Esophagus muscularis mucosa (tissue), 4 donors: ENCODE results near the gene KRT12. TPM values are rescaled to one million over a fixed set of nuclear protein-coding genes. Genes with fewer than 3 reads are reported as not detected.

ENCODE experiments used
- DNase-seq: peaks from one replicate; pipeline ENCODE4 v3.0.0-alpha.2; 2017; ENCODE audit errors: extremely low spot score
- H3K27ac ChIP-seq, 4 donors: fragments of 200-600 bp; sonication (generic); replicated peaks in 1 of 4; 1 replicate in 3 of 4; 2 replicates in 1 of 4; pipeline ENCODE4 v1.5.1; 2016 to 2019; ENCODE audit warnings: mild to moderate bottlenecking in 1 of 4
- H3K27me3 ChIP-seq, 4 donors: fragments of 200-600 bp; sonication (generic); one replicate each; pipeline versions ENCODE4 v1.5.1 to v1.6.0; 2016 to 2019
- H3K36me3 ChIP-seq, 4 donors: fragments of 200-600 bp; sonication (generic); one replicate each; pipeline ENCODE4 v1.5.1; 2016 to 2019
- H3K4me1 ChIP-seq, 4 donors: fragments of 200-600 bp; sonication (generic); one replicate each; pipeline ENCODE4 v1.5.1; 2016 to 2019
- H3K4me3 ChIP-seq, 4 donors: fragments of 200-600 bp; sonication (generic); 1 replicate in 2 of 4; 2 replicates in 2 of 4; pipeline ENCODE4 v1.5.1; 2016 to 2019; ENCODE audit warnings: mild to moderate bottlenecking in 4 of 4, moderate library complexity in 1 of 4
- H3K9me3 ChIP-seq, 4 donors: fragments of 200-600 bp; sonication (generic); 1 replicate in 3 of 4; 2 replicates in 1 of 4; pipeline ENCODE4 v1.5.1; 2016 to 2019
- CTCF ChIP-seq, 3 experiments: fragments of 200-600 bp in 2 of 3; fragments of 450-650 bp in 1 of 3; sonication (generic) in 2 of 3; IDR thresholded peaks; one replicate each; pipeline ENCODE4 v1.5.1; 2017 to 2019; ENCODE audit warnings: antibody characterized with exemption in 3 of 3, mild to moderate bottlenecking in 2 of 3, moderate library complexity in 1 of 3
- EP300 ChIP-seq: sonication (generic); formaldehyde crosslinking; IDR thresholded peaks from one replicate; pipeline ENCODE4 v1.6.1; 2017; ENCODE audit warnings: antibody characterized with exemption
- POLR2A ChIP-seq: fragments of 450-650 bp; IDR thresholded peaks from one replicate; pipeline ENCODE4 v1.6.1; 2017; ENCODE audit warnings: antibody characterized with exemption, moderate library complexity, mild to moderate bottlenecking, low read depth
- POLR2AphosphoS5 ChIP-seq, 2 donors: sonication (generic); formaldehyde crosslinking; IDR thresholded peaks; one replicate each; pipeline ENCODE4 v1.6.1; 2017; ENCODE audit warnings: antibody characterized with exemption in 2 of 2
- WGBS: methylation state at CpG from one replicate; pipeline ENCODE4 v1.1.5; 2018; 5-methylcytosine and 5-hydroxymethylcytosine counted together
- intact Hi-C: fragments of 100-400 bp; cut with DNase I; formaldehyde crosslinking; loops from one replicate; pipeline ENCODE4 v1.15.1; 2023
- total RNA-seq, 4 donors: library from RNA; depleted of rRNA; stranded (reverse); fragments of >200 nt; gene quantifications; one replicate each; pipeline versions ENCODE4 v1.1.0 to v1.2.1, GENCODE V29; 2016

The KRT12 gene
- total RNA-seq, 4 donors from 2014 or later, result not detected

GRCh38 chr17:40825599-40825998 lies 41.4 kb downstream of the KRT12 start:
- Histone ChIP-seq H3K36me3 (peaks cover 0 to 9% (median 0%) of the 10 kb centered on the region in 4 donors), H3K27me3 (no peaks in the 10 kb centered on the region), H3K4me1 (peaks cover 10 to 25% (median 21%) of the 10 kb centered on the region in 4 donors), H3K9me3 (no peaks in the 10 kb centered on the region), H3K27ac (no peak overlapping the region), H3K4me3 (no peak overlapping the region)
- no peak for DNase-seq
- 80% methylated on average over 2 of the region's 2 CpGs for WGBS
- TF ChIP-seq CTCF (IDR thresholded peaks at IDR 0.05), result no peak
- TF ChIP-seq POLR2AphosphoS5 (IDR thresholded peaks at IDR 0.05), result no peak
- TF ChIP-seq EP300, result no peak
- TF ChIP-seq POLR2A, result no peak
- intact Hi-C loops, result no loop called here

- Histone ChIP-seq H3K4me3 (no peak overlapping the region), H3K27ac (no peak overlapping the region), H3K4me1 (peaks cover 19 to 32% (median 24%) of the 10 kb centered on the region in 4 donors), H3K36me3 (peaks cover 0 to 9% (median 0%) of the 10 kb centered on the region in 4 donors), H3K27me3 (no peaks in the 10 kb centered on the region), H3K9me3 (no peaks in the 10 kb centered on the region)
- intact Hi-C loops, result no loop called here
- 92% methylated on average over 1 of the region's 1 CpG for WGBS
- TF ChIP-seq POLR2AphosphoS5 (IDR thresholded peaks at IDR 0.05) (no peak), CTCF (IDR thresholded peaks at IDR 0.05) (no peak), EP300 (no peak), POLR2A (no peak)
- DNase-seq, result no peak
Measured at GRCh38 chr17:40824015-40824832, 42.8 kb downstream of the KRT12 start.

GRCh38 chr17:40822132-40822812 lies 44.8 kb downstream of the KRT12 start, which contains the start of gene KRT10:
KRT10 (minus strand) TSS chr17:40822614; CDS start chr17:40822585, 29 bp downstream.
- intact Hi-C loops, result no loop called here
- 96% methylated on average over 7 of the region's 7 CpGs for WGBS
- Histone ChIP-seq H3K27ac (no peak within 1 kb of the TSS), H3K9me3 (no peaks in the 10 kb centered on the region), H3K4me3 (no peak within 1 kb of the TSS), H3K4me1 (peaks cover 12 to 23% (median 19%) of the 10 kb centered on the region in 4 donors), H3K27me3 (no peaks in the 10 kb centered on the region), H3K36me3 (peaks cover 0 to 9% (median 3%) of the 10 kb centered on the region in 4 donors)
- TF ChIP-seq EP300 (no peak), POLR2AphosphoS5 (IDR thresholded peaks at IDR 0.05) (no peak), POLR2A (no peak), CTCF (IDR thresholded peaks at IDR 0.05) (no peak)
- DNase-seq, result no peak

- Histone ChIP-seq H3K27ac (no peak overlapping the region), H3K9me3 (no peaks in the 10 kb centered on the region), H3K4me3 (no peak overlapping the region), H3K4me1 (peaks cover 12 to 21% (median 18%) of the 10 kb centered on the region in 4 donors), H3K27me3 (no peaks in the 10 kb centered on the region), H3K36me3 (peaks cover 0 to 14% (median 6%) of the 10 kb centered on the region in 4 donors)
- no peak for TF ChIP-seq CTCF (IDR thresholded peaks at IDR 0.05)
- no peak for TF ChIP-seq POLR2AphosphoS5 (IDR thresholded peaks at IDR 0.05)
- no peak for TF ChIP-seq EP300
- no peak for TF ChIP-seq POLR2A
- intact Hi-C loops, result no loop called here
- DNase-seq, result no peak
Measured at GRCh38 chr17:40821536-40821935, 45.5 kb downstream of the KRT12 start.
